ENCODE results near the gene LIMCH1. TPM values are rescaled to one million over a fixed set of nuclear protein-coding genes. Genes with fewer than 3 reads are reported as not detected.
A peak's percentile ranks its signal among the peaks of the same experiment; 100 is the strongest.

LIMCH1 gene
- total and polyA plus RNA-seq, 2 of the 8 experiments (the other 6 are each of a cell fraction or from before 2014, with no cell fraction given), result 2.7 to 3.0 TPM

- peak; percentile 96 to 97 for TF ChIP-seq RAD21 (IDR thresholded peaks at IDR 0.05 in 1 of 2, conservative IDR thresholded peaks at IDR 0.05 in 1 of 2; ENCODE audit: low read depth in 2 of 2, low read length in 2 of 2)
- TF ChIP-seq TEAD4 (IDR thresholded peaks at IDR 0.05; ENCODE audit: low read depth, low read length), result peak; percentile 78; the same call in 1 of the 2 replicates
- TF ChIP-seq, protein P1, sequence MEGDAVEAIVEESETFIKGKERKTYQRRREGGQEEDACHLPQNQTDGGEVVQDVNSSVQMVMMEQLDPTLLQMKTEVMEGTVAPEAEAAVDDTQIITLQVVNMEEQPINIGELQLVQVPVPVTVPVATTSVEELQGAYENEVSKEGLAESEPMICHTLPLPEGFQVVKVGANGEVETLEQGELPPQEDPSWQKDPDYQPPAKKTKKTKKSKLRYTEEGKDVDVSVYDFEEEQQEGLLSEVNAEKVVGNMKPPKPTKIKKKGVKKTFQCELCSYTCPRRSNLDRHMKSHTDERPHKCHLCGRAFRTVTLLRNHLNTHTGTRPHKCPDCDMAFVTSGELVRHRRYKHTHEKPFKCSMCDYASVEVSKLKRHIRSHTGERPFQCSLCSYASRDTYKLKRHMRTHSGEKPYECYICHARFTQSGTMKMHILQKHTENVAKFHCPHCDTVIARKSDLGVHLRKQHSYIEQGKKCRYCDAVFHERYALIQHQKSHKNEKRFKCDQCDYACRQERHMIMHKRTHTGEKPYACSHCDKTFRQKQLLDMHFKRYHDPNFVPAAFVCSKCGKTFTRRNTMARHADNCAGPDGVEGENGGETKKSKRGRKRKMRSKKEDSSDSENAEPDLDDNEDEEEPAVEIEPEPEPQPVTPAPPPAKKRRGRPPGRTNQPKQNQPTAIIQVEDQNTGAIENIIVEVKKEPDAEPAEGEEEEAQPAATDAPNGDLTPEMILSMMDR (IDR thresholded peaks at IDR 0.05; ENCODE audit: control extremely low read depth in 1 of 3, insufficient read depth in 1 of 3, low read depth in 1 of 3, low read length in 3 of 3), result peak; percentile 86 to 92 (median 88)
- TF ChIP-seq EP300 (IDR thresholded peaks at IDR 0.05; ENCODE audit: borderline replicate concordance in 1 of 2, low read depth in 2 of 2, low read length in 2 of 2), result no peak
- TF ChIP-seq SAP30 (IDR thresholded peaks at IDR 0.05; ENCODE audit: insufficient read depth, insufficient replicate concordance, low read length), result no peak
- TF ChIP-seq CHD1 (IDR thresholded peaks at IDR 0.05; ENCODE audit: low read depth, low read length), result no peak
- peak; percentile 84 for TF ChIP-seq YY1 (IDR thresholded peaks at IDR 0.05; ENCODE audit: low read depth, low read length)
- no peak for TF ChIP-seq JUND (IDR thresholded peaks at IDR 0.05; ENCODE audit: low read length)
- no peak for TF ChIP-seq GABPA (IDR thresholded peaks at IDR 0.05; ENCODE audit: borderline replicate concordance, insufficient read depth, low read length)
- no peak for TF ChIP-seq KDM4A (IDR thresholded peaks at IDR 0.05; ENCODE audit: low read depth, low read length, severe bottlenecking)
- TF ChIP-seq SIRT6 (IDR thresholded peaks at IDR 0.05; ENCODE audit: low read length), result no peak
- TF ChIP-seq CREB1 (IDR thresholded peaks at IDR 0.05), result no peak
- TF ChIP-seq, protein P2, sequence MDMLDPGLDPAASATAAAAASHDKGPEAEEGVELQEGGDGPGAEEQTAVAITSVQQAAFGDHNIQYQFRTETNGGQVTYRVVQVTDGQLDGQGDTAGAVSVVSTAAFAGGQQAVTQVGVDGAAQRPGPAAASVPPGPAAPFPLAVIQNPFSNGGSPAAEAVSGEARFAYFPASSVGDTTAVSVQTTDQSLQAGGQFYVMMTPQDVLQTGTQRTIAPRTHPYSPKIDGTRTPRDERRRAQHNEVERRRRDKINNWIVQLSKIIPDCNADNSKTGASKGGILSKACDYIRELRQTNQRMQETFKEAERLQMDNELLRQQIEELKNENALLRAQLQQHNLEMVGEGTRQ (IDR thresholded peaks at IDR 0.05; ENCODE audit: low read length), result no peak
- no peak for TF ChIP-seq POLR2A (IDR thresholded peaks at IDR 0.05; ENCODE audit: control extremely low read depth in 1 of 2, low read depth in 2 of 2, low read length in 2 of 2)
- TF ChIP-seq RFX5 (IDR thresholded peaks at IDR 0.05; ENCODE audit: borderline replicate concordance, low read depth, low read length), result no peak
- no peak for TF ChIP-seq CEBPB (IDR thresholded peaks at IDR 0.05; ENCODE audit: low read depth, low read length)
- no peak for TF ChIP-seq CBX8 (IDR thresholded peaks at IDR 0.05; ENCODE audit: borderline replicate concordance, low read depth, low read length)
- no peak for TF ChIP-seq KDM5A (IDR thresholded peaks at IDR 0.05; ENCODE audit: low read length)
- TF ChIP-seq ATF3 (IDR thresholded peaks at IDR 0.05; ENCODE audit: insufficient read depth, low read depth, low read length), result no peak
- TF ChIP-seq KDM1A (IDR thresholded peaks at IDR 0.05; ENCODE audit: borderline replicate concordance, low read length), result no peak
- no peak for TF ChIP-seq SUZ12 (IDR thresholded peaks at IDR 0.05; ENCODE audit: low read length)
Observed at GRCh38 chr4:41692717-41693345, 154.9 kb downstream of the LIMCH1 start (continued).
